ENCODE results near the gene NHLH2.

Gene NHLH2

GRCh38 chr1:115840605-115841460, at the start of gene NHLH2:
TSS of gene NHLH2 (minus strand) at chr1:115841126. CDS start at chr1:115838372, 2,754 bp downstream.
- no peak for TF ChIP-seq CTCF (conservative IDR thresholded peaks at IDR 0.05; ENCODE audit: low read depth)
- DNase-seq (ENCODE audit: low spot score), result no peak
- H3K27ac ChIP-seq, result no peak within 1 kb of the TSS
- ChIA-PET CTCF (interaction anchor here (1.1 kb wide), 1 partner anchor 26 kb away, joined by 3 read pairs; no protein-coding TSS in a partner anchor), POLR2A (ENCODE audit: low non-redundant PET) (no interaction called here)

GRCh38 chr1:115890580-115890979, 49.7 kb upstream of the NHLH2 start:
- ChIA-PET POLR2A (ENCODE audit: low non-redundant PET) (no interaction called here), CTCF (interaction anchor here (0.5 to 0.6 kb wide), 2 partner anchors 286 to 488 kb away, joined by 3 read pairs; no protein-coding TSS in a partner anchor)
- H3K27ac ChIP-seq, result no peak overlapping the region
- no peak for DNase-seq (ENCODE audit: low spot score)
- no peak for TF ChIP-seq CTCF (conservative IDR thresholded peaks at IDR 0.05; ENCODE audit: low read depth)

GRCh38 chr1:115888976-115889375, 48.0 kb upstream of the NHLH2 start:
- ChIA-PET POLR2A (ENCODE audit: low non-redundant PET) (no interaction called here), CTCF (no interaction called here)
- DNase-seq (ENCODE audit: low spot score), result no peak
- H3K27ac ChIP-seq, result no peak overlapping the region
- no peak for TF ChIP-seq CTCF (conservative IDR thresholded peaks at IDR 0.05; ENCODE audit: low read depth)

GRCh38 chr1:115882913-115883902, 42.3 kb upstream of the NHLH2 start:
- no peak overlapping the region for H3K27ac ChIP-seq
- DNase-seq (ENCODE audit: low spot score), result no peak
- TF ChIP-seq CTCF (conservative IDR thresholded peaks at IDR 0.05; ENCODE audit: low read depth), result no peak
- ChIA-PET POLR2A (ENCODE audit: low non-redundant PET) (no interaction called here), CTCF (no interaction called here)

- ChIA-PET CTCF (interaction anchor here (0.6 to 0.7 kb wide), 2 partner anchors 26 to 371 kb away, joined by 5 read pairs; no protein-coding TSS in a partner anchor), POLR2A (ENCODE audit: low non-redundant PET) (no interaction called here)
- DNase-seq (ENCODE audit: low spot score), result no peak
- TF ChIP-seq CTCF (conservative IDR thresholded peaks at IDR 0.05; ENCODE audit: low read depth), result no peak
- no peak overlapping the region for H3K27ac ChIP-seq
These were observed 40.2 kb upstream of the NHLH2 start for GRCh38 chr1:115880981-115881672.

GRCh38 chr1:115879977-115880376, 39.1 kb upstream of the NHLH2 start:
- ChIA-PET POLR2A (ENCODE audit: low non-redundant PET) (no interaction called here), CTCF (no interaction called here)
- no peak for DNase-seq (ENCODE audit: low spot score)
- no peak overlapping the region for H3K27ac ChIP-seq
- TF ChIP-seq CTCF (conservative IDR thresholded peaks at IDR 0.05; ENCODE audit: low read depth), result no peak

Data from RWPE1 (cell line).